IMR-90 (cell line): ENCODE results near the gene KDM6A. TPM values are rescaled to one million over a fixed set of nuclear protein-coding genes. Genes with fewer than 3 reads are reported as not detected.

Experiments
- ATAC-seq: fragments of 200-7000 bp; cut with Tn5 transposase; 2 replicates; pipeline ENCODE4 v1.9.1; 2020; ENCODE audit warnings: low read depth, mild to moderate bottlenecking, moderate library complexity
- BruUV-seq: library from RNA; stranded (reverse); fragments of 400-500 nt; replicated peaks from 2 replicates; lab custom pipeline; 2021; lab: Mats Ljungman, UMichigan
- CTCF ChIA-PET: fragments of 300-600 bp; formaldehyde crosslinking; extraction: SDS; loops from one replicate; lab custom pipeline; 2021; ENCODE audit warnings: antibody characterized with exemption; lab: Yijun Ruan, JAX
- POLR2A ChIA-PET: fragments of 300-600 bp; sonication (Branson Sonifier 250); formaldehyde crosslinking; loops from one replicate; lab custom pipeline; 2022; ENCODE audit warnings: antibody characterized with exemption; ENCODE audit not compliant: unreplicated experiment; lab: Charles Lee
- DNase-seq: peaks from one replicate; pipeline ENCODE4 v3.0.0; 2013
- H2AFZ ChIP-seq: replicated peaks from 2 replicates; pipeline ENCODE3; 2013; ENCODE audit warnings: low read length, mild to moderate bottlenecking; ENCODE audit not compliant: poor library complexity
- H2AK5ac ChIP-seq: 2 replicates; pipeline ENCODE4 v1.6.1; 2013; ENCODE audit warnings: low read depth, low read length, inconsistent platforms
- H2AK9ac ChIP-seq: replicated peaks from 2 replicates; pipeline ENCODE3; 2013; ENCODE audit warnings: mild to moderate bottlenecking, low read depth, low read length, moderate library complexity; ENCODE audit not compliant: poor library complexity
- H2BK120ac ChIP-seq: 2 replicates; pipeline ENCODE4 v1.6.1; 2013; ENCODE audit warnings: low read depth, low read length, inconsistent platforms
- H2BK15ac ChIP-seq: 3 replicates; pipeline ENCODE4 v1.6.1; 2013; ENCODE audit warnings: low read depth, low read length, inconsistent platforms
- H2BK20ac ChIP-seq: 2 replicates; pipeline ENCODE4 v1.6.1; 2013; ENCODE audit warnings: low read depth, mild to moderate bottlenecking, inconsistent platforms, low read length, moderate library complexity
- H2BK5ac ChIP-seq: 2 replicates; pipeline ENCODE4 v1.6.1; 2013; ENCODE audit warnings: mild to moderate bottlenecking, low read depth, low read length, inconsistent platforms; ENCODE audit not compliant: poor library complexity, severe bottlenecking
- H3K14ac ChIP-seq: replicated peaks from 2 replicates; pipeline ENCODE4 v1.6.1; 2013; ENCODE audit warnings: low read depth, low read length, inconsistent platforms
- H3K18ac ChIP-seq: 2 replicates; pipeline ENCODE4 v1.6.1; 2013; ENCODE audit warnings: low read depth, low read length, control low read depth
- H3K23ac ChIP-seq: 2 replicates; pipeline ENCODE4 v1.6.1; 2013; ENCODE audit warnings: low read depth, low read length, inconsistent platforms
- H3K27ac ChIP-seq: 2 replicates; pipeline ENCODE4 v1.5.1; 2013; ENCODE audit warnings: mild to moderate bottlenecking, control low read depth, low read length; ENCODE audit not compliant: insufficient read depth
- H3K27me3 ChIP-seq: 2 replicates; pipeline ENCODE4 v1.6.1; 2013; ENCODE audit warnings: low read length; ENCODE audit not compliant: control insufficient read depth, insufficient read depth
- H3K36me3 ChIP-seq: 2 replicates; pipeline ENCODE4 v1.6.1; 2013; ENCODE audit warnings: low read length, mixed read lengths; ENCODE audit not compliant: control insufficient read depth, insufficient read depth
- H3K4ac ChIP-seq: 2 replicates; pipeline ENCODE4 v1.6.1; 2013; ENCODE audit warnings: low read depth, low read length, inconsistent platforms
- H3K4me1 ChIP-seq: 2 replicates; pipeline ENCODE4 v1.6.1; 2013; ENCODE audit warnings: low read length, mixed read lengths; ENCODE audit not compliant: control insufficient read depth, insufficient read depth
- H3K4me2 ChIP-seq: 2 replicates; pipeline ENCODE4 v1.6.1; 2013; ENCODE audit warnings: low read depth, mild to moderate bottlenecking, control low read depth, low read length, moderate library complexity
- H3K4me3 ChIP-seq: 2 replicates; pipeline ENCODE4 v1.5.1; 2013; ENCODE audit warnings: low read depth, mild to moderate bottlenecking, control low read depth, low read length, moderate library complexity; ENCODE audit not compliant: insufficient read depth
- H3K56ac ChIP-seq: 2 replicates; pipeline ENCODE4 v1.6.1; 2013; ENCODE audit warnings: low read length, inconsistent platforms; ENCODE audit not compliant: insufficient read depth; ENCODE audit errors: extremely low read depth
- H3K79me1 ChIP-seq, 2 experiments: 2 replicates each; pipeline ENCODE4 v1.6.1; 2013; ENCODE audit warnings: low read length in 2 of 2, inconsistent platforms in 1 of 2, low read depth in 1 of 2
- H3K9ac ChIP-seq: 2 replicates; pipeline ENCODE4 v1.6.1; 2013; ENCODE audit warnings: low read depth, low read length, control low read depth
- H3K9me1 ChIP-seq: 2 replicates; pipeline ENCODE4 v1.6.1; 2013; ENCODE audit warnings: low read length, inconsistent platforms; ENCODE audit not compliant: insufficient read depth
- H3K9me3 ChIP-seq: 2 replicates; pipeline ENCODE4 v1.6.1; 2013; ENCODE audit warnings: low read length; ENCODE audit not compliant: control insufficient read depth, insufficient read depth
- H4K20me1 ChIP-seq: 2 replicates; pipeline ENCODE4 v1.6.1; 2013; ENCODE audit warnings: low read length, inconsistent platforms; ENCODE audit not compliant: insufficient read depth
- H4K5ac ChIP-seq: 2 replicates; pipeline ENCODE4 v1.6.1; 2013; ENCODE audit warnings: mild to moderate bottlenecking, low read depth, low read length, control low read depth
- H4K8ac ChIP-seq, 2 experiments: 2 replicates each; pipeline ENCODE4 v1.6.1; 2013; ENCODE audit warnings: low read depth in 2 of 2, low read length in 2 of 2, control low read depth in 1 of 2, inconsistent platforms in 1 of 2
- H4K91ac ChIP-seq: 2 replicates; pipeline ENCODE4 v1.6.1; 2013; ENCODE audit warnings: low read depth, low read length, inconsistent platforms; ENCODE audit not compliant: insufficient read depth
- CEBPB ChIP-seq: IDR thresholded peaks from 2 replicates; pipeline ENCODE4 v1.6.1; 2012; ENCODE audit warnings: low read depth, low read length, improper control_type of control experiment
- CHD1 ChIP-seq: IDR thresholded peaks from 2 replicates; pipeline ENCODE4 v1.6.1; 2012; ENCODE audit warnings: low read depth, low read length, improper control_type of control experiment
- CTCF ChIP-seq: conservative IDR thresholded peaks from 2 replicates; pipeline ENCODE4 v1.5.1; 2012; ENCODE audit warnings: mild to moderate bottlenecking, low read depth, low read length, improper control_type of control experiment
- ELK1 ChIP-seq: fragments of 150-350 bp; IDR thresholded peaks from 2 replicates; pipeline ENCODE4 v1.6.1; 2016; ENCODE audit warnings: low read depth, mild to moderate bottlenecking, low read length, moderate library complexity, borderline replicate concordance
- FOS ChIP-seq: fragments of 150-350 bp; IDR thresholded peaks from 2 replicates; pipeline ENCODE4 v1.6.1; 2016; ENCODE audit warnings: low read depth, low read length
- MAFK ChIP-seq: IDR thresholded peaks from 2 replicates; pipeline ENCODE4 v1.6.1; 2012; ENCODE audit warnings: low read depth, low read length, improper control_type of control experiment
- MAZ ChIP-seq: IDR thresholded peaks from 2 replicates; pipeline ENCODE4 v1.6.1; 2012; ENCODE audit warnings: low read depth, mild to moderate bottlenecking, low read length, improper control_type of control experiment, moderate library complexity, borderline replicate concordance
- MXI1 ChIP-seq: IDR thresholded peaks from 2 replicates; pipeline ENCODE4 v1.6.1; 2012; ENCODE audit warnings: low read depth, mild to moderate bottlenecking, low read length, moderate library complexity, borderline replicate concordance
- NFE2L2 ChIP-seq: fragments of 150-350 bp; IDR thresholded peaks from 2 replicates; pipeline ENCODE4 v1.6.1; 2016; ENCODE audit warnings: low read depth, mild to moderate bottlenecking, low read length
- POLR2A ChIP-seq: IDR thresholded peaks from 2 replicates; pipeline ENCODE4 v1.6.1; 2012; ENCODE audit warnings: mild to moderate bottlenecking, low read depth, low read length
- RAD21 ChIP-seq: IDR thresholded peaks from 2 replicates; pipeline ENCODE4 v1.6.1; 2012; ENCODE audit warnings: low read length, improper control_type of control experiment
- RCOR1 ChIP-seq: IDR thresholded peaks from 2 replicates; pipeline ENCODE4 v1.6.1; 2012; ENCODE audit warnings: mild to moderate bottlenecking, low read length, improper control_type of control experiment; ENCODE audit not compliant: insufficient replicate concordance
- RFX5 ChIP-seq: IDR thresholded peaks from 2 replicates; pipeline ENCODE4 v1.8.0; 2012; ENCODE audit warnings: low read depth, mild to moderate bottlenecking, low read length, moderate library complexity
- SMC3 ChIP-seq: fragments of 150-350 bp; IDR thresholded peaks from 2 replicates; pipeline ENCODE4 v1.6.1; 2016; ENCODE audit warnings: low read depth, mild to moderate bottlenecking, antibody characterized with exemption, low read length, moderate library complexity
- USF2 ChIP-seq: fragments of 150-350 bp; IDR thresholded peaks from 2 replicates; pipeline ENCODE4 v1.6.1; 2017; ENCODE audit warnings: mild to moderate bottlenecking, antibody characterized with exemption, low read length, low read depth
- WGBS, 2 experiments: methylation state at CpG; one replicate each; pipeline versions ENCODE4 v1.1.5 to v1.1.7; 2013; ENCODE audit warnings: missing lambda C conversion rate in 2 of 2; ENCODE audit not compliant: insufficient read length in 1 of 2; ENCODE audit errors: extremely low coverage in 2 of 2; 5-methylcytosine and 5-hydroxymethylcytosine counted together
- dilution Hi-C: fragments of 300-500 bp; cut with HindIII; formaldehyde crosslinking; loops from one replicate; pipeline ENCODE4 v1.14.3; 2018; ENCODE audit warnings: low sequenced_read_pairs; ENCODE audit not compliant: unreplicated experiment
- in situ Hi-C: fragments of 300-500 bp; cut with MboI; formaldehyde crosslinking; loops from 3 replicates; pipeline ENCODE4 v1.14.3; 2019; ENCODE audit warnings: low sequenced_read_pairs, inconsistent platforms, mixed read lengths
- intact Hi-C: fragments of 100-400 bp; cut with micrococcal nuclease; formaldehyde crosslinking; loops from 2 replicates; pipeline ENCODE4 v1.10.0; 2022
- polyA plus RNA-seq, 3 experiments: library from polyadenylated mRNA; depleted of rRNA; stranded (reverse); fragments of >200 nt; gene quantifications; 2 replicates each; pipeline ENCODE4 v1.2.3, GENCODE V29; 2012; ENCODE audit warnings: low replicate concordance in 1 of 3
- total RNA-seq: library from RNA; depleted of rRNA; stranded (reverse); fragments of >200 nt; gene quantifications from 2 replicates; pipeline ENCODE4 v1.2.3, GENCODE V29; 2012

Gene KDM6A
- total and polyA plus RNA-seq, 2 of the 4 experiments (the other 2 are of a cell fraction) = 11.7 to 24.9 TPM

- dilution Hi-C loops (no loop called here), in situ Hi-C loops (no loop called here), intact Hi-C loops (loop anchor here (10.0 kb wide), 1 partner anchor 921 kb away; no protein-coding TSS in a partner anchor)
- Histone ChIP-seq H2AK9ac (no peak overlapping the region), H3K27ac (no peak overlapping the region), H2BK15ac (no peak overlapping the region), H3K23ac (no peak overlapping the region), H3K4ac (no peak overlapping the region), H2AK5ac (no peak overlapping the region), H3K79me1 (peaks cover 4 to 23% of the 10 kb centered on the region in 2 experiments), H3K9me1 (no peaks in the 10 kb centered on the region), H3K4me3 (peak overlapping the region; percentile 13; the same call in 1 of the 2 replicates), H4K8ac (no peak overlapping the region), H3K9ac (no peak overlapping the region), H3K14ac (no peak overlapping the region), H3K4me2 (peak overlapping the region; percentile 67), H3K56ac (no peak overlapping the region), H2BK5ac (no peak overlapping the region), H4K91ac (no peak overlapping the region), H4K20me1 (peaks cover 33% of the 10 kb centered on the region), H3K36me3 (no peaks in the 10 kb centered on the region), H3K27me3 (no peaks in the 10 kb centered on the region), H3K4me1 (no peaks in the 10 kb centered on the region), H3K18ac (no peak overlapping the region), H2BK120ac (no peak overlapping the region), H2BK20ac (no peak overlapping the region), H3K9me3 (no peaks in the 10 kb centered on the region), H4K5ac (no peak overlapping the region), H2AFZ (no peak overlapping the region)
- ChIA-PET CTCF (interaction anchor here (1.2 kb wide), 1 partner anchor 194 kb away, joined by 3 read pairs; no protein-coding TSS in a partner anchor), POLR2A (interaction anchor here (1.1 kb wide), 1 partner anchor 66 kb away, joined by 8 read pairs; no protein-coding TSS in a partner anchor)
- TF ChIP-seq CEBPB (no peak), NFE2L2 (no peak), MXI1 (no peak), CHD1 (no peak), USF2 (no peak), SMC3 (no peak), RCOR1 (no peak), CTCF (no peak), FOS (no peak), MAFK (no peak), ELK1 (no peak), POLR2A (no peak), RFX5 (no peak), MAZ (no peak), RAD21 (no peak)
- no peak for ATAC-seq
- peak; percentile 37 for DNase-seq
- BruUV-seq = no TSS peak
- WGBS, 2 experiments = no CpG with 5 or more reads among the region's 4 CpGs
Observed at GRCh38 chrX:44876086-44876485, 3.1 kb downstream of the KDM6A start.
